Right hindlimb (tissue), 1 donor: ENCODE data around the gene ASB3.

Source experiments
- DNase-seq: peaks from one replicate; pipeline ENCODE4 v3.0.0-alpha.2; 2018

The ASB3 gene

DNA sequence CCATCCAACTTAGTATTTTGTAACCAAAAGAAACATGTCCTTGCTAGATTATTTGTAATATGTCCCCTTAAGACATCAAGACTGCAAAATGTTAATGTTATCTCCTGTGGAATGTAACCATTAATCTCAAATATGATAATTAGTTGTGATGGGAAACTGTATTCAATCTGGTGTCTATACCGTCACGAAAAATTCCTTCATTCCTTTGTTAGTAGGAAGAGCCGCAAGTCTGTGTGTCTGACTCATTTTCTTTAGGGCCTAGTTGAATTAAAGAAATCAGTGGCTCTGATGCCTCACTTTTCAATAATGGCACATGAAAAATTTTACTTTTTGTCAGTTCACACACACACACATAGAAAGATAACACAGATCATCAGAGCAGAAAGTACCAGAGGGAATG lies 146.3 kb downstream of the ASB3 start:
- DNase-seq: no peak

- DNase-seq: no peak
These were observed 150.2 kb downstream of the ASB3 start for GRCh38 chr2:53636596-53636995.

DNA sequence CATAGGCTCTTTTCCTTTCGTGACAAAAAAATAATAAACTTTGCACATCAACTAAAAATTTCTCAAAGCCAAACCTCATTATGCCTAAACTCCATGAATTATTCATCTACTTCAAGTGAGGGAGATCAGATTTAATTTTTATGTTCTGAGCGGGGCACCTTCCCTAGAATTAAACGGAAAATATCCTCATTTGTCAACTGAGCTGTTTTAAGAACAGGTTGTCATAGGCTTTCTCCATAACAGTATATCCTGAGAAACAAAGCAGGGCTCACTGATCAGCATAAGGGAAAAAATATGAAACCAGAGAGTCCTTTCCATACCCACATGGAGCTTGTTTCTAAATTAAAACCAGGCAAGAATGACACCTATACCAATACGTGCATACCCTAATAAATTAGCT lies 150.6 kb downstream of the ASB3 start:
- DNase-seq: no peak

- DNase-seq: no peak
These were observed 151.1 kb downstream of the ASB3 start for GRCh38 chr2:53635694-53636093.

- no peak for DNase-seq
These were observed 153.3 kb downstream of the ASB3 start for GRCh38 chr2:53633441-53633840.

DNA sequence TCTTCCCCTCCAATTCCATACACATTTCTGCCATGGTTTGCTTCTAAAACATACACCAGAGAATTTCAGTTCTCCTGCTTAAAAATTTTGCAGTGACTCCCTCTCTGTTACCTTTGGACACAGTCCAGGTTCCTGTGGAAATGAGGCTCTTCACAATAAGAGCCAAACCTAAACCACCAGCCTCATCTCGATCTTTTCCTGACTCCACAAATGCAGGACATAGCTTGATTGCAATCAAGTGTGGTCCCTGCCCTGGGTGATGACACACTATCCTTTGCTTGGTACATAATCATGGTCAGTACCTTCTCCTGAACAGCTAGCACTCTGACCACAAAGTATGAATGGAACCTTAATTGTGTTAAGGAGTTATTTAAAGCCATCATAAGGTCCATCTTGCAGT lies 154.0 kb downstream of the ASB3 start:
- DNase-seq: peak; percentile 32

- DNase-seq: no peak
These were observed 154.7 kb downstream of the ASB3 start for GRCh38 chr2:53632126-53632460.

DNA sequence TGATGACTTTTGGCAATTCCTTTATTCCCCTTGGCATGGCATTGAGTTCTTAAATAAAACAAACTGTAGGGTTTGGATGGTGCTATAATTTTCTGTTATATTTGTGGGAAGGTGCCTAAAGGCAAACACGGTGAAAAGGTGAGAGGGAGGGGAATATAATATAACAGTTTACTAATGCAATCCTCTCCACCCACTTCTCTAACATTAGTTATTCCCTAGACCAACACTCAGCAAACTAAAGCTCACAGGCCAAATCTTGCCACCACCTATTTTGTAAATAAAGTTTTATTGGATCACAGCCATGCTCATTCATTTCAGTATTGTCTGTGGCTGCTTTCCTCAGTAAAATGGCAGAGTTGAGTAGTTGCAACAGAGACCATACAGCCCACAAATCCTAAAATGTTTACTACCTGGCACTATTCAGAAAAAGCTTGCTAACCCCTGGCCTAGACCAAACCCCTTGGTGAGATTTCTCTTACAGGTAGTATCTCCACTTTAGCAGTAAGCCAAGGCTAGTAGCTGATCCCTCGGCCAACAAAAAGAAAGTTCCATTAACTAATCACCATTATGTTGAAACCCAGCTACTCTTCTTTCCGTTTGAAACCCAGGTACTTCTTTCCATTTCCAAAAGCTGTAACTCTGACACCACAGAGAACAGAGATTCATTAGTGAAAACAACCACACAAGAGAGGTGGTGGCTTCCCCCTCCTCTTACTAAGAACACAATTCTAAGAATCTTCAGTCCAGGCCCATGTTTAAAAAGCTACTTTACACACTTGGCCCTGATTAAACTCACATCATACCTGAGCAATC lies 155.2 kb downstream of the ASB3 start:
- DNase-seq: no peak

- no peak for DNase-seq
These were observed 156.6 kb downstream of the ASB3 start for GRCh38 chr2:53630026-53630606.

GRCh38 chr2:53629501-53629900 lies 157.3 kb downstream of the ASB3 start:
- peak; percentile 50 for DNase-seq

DNA sequence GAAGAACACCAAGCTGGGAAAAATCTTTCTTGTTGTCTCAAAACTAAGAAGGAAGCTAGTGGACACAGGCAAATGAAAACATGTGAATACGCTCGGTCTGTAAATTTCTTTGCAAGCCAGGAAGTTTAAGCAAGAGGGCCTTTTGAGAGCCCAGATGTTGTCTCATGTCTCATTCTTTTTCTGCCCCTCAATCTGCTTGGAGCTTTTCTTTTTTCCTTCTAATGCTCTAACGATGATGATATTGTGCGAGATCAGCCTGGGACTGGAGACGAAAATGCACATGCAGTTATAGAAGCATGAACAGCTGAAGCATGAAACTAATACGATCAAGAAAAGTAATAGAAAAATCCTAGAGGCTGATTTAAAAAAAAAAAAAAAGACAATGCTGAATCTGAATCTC lies 157.8 kb downstream of the ASB3 start:
- DNase-seq: no peak

DNA sequence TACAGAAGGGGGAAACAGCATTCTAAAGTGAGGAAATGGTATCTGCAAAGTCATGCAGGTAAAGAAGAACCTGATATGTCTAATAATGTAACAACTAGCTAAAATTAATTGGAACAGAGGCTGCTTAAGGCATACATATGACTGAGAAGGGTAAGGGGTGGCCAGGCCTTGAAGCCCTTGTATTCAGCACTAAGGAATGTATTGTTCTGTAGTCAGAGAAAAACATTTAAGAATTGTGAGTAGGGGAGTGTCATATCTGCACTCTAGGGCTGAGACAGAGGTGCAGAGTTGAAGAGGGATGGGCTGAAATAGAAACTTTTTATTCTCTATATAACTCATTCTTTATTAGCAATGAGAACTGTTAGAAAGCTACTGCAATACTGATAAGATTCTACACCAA lies 164.6 kb downstream of the ASB3 start:
- no peak for DNase-seq

- DNase-seq: no peak
These were observed 165.8 kb downstream of the ASB3 start for GRCh38 chr2:53620981-53621380.
